NCI-H524 treated with DMSO at 0.1 percent for 48 hours (cell line): Measurements from ENCODE around the gene STK10.
"Not testable (repeated sequence)": the region's sequence is repeated elsewhere in the genome, so short reads cannot be mapped to it uniquely, and the experiment has no call there.

Experiments used
- DNase-seq: peaks from one replicate; lab custom pipeline; 2025; lab: John Stamatoyannopoulos, UW

Gene STK10

GRCh38 chr5:172188033-172188892 is at the start of gene STK10:
STK10 (minus strand) TSS chr5:172188224; CDS start chr5:172188042, 182 bp downstream.
- DNase-seq: peak; percentile 43

- no peak for DNase-seq
These were observed 48.1 kb upstream of the STK10 start for GRCh38 chr5:172235827-172236736.

- DNase-seq: no peak
These were observed 47.2 kb upstream of the STK10 start for GRCh38 chr5:172235132-172235780.

- no peak for DNase-seq
These were observed 46.0 kb upstream of the STK10 start for GRCh38 chr5:172234031-172234430.

- DNase-seq: no peak
These were observed 41.9 kb upstream of the STK10 start for GRCh38 chr5:172229904-172230303.

GRCh38 chr5:172224996-172225395 is 37.0 kb upstream of the STK10 start:
- DNase-seq: no peak

- DNase-seq: no peak
These were observed 36.2 kb upstream of the STK10 start for GRCh38 chr5:172223901-172224873.

- no peak for DNase-seq
These were observed 31.3 kb upstream of the STK10 start for GRCh38 chr5:172219296-172219695.

- no peak for DNase-seq
These were observed 28.3 kb upstream of the STK10 start for GRCh38 chr5:172216345-172216744.

- no peak for DNase-seq
These were observed 25.1 kb upstream of the STK10 start for GRCh38 chr5:172213126-172213525.

- no peak for DNase-seq
These were observed 23.7 kb upstream of the STK10 start for GRCh38 chr5:172211676-172212075.

- no peak for DNase-seq
These were observed 21.7 kb upstream of the STK10 start for GRCh38 chr5:172209714-172210113.

GRCh38 chr5:172207511-172207910 is 19.5 kb upstream of the STK10 start:
- no peak for DNase-seq

- not testable (repeated sequence) for DNase-seq
These were observed 18.0 kb upstream of the STK10 start for GRCh38 chr5:172205984-172206383.

GRCh38 chr5:172200476-172200875 is 12.5 kb upstream of the STK10 start:
- no peak for DNase-seq

- DNase-seq: no peak
These were observed 11.4 kb upstream of the STK10 start for GRCh38 chr5:172199446-172199845.

GRCh38 chr5:172197775-172198174 is 9.8 kb upstream of the STK10 start:
- DNase-seq: not testable (repeated sequence)

- no peak for DNase-seq
These were observed 7.2 kb upstream of the STK10 start for GRCh38 chr5:172194985-172195774.

GRCh38 chr5:172193872-172194271 is 5.8 kb upstream of the STK10 start, which contains the start of gene EFCAB9:
EFCAB9 (plus strand) TSS chr5:172194172; CDS start chr5:172194173, 1 bp downstream.
- no peak for DNase-seq

- no peak for DNase-seq
These were observed 1.8 kb upstream of the STK10 start for GRCh38 chr5:172189693-172190296.
